Pancreas (tissue), 10 donors: ENCODE data around the gene RMND1. TPM values are rescaled to one million over a fixed set of nuclear protein-coding genes. Genes with fewer than 3 reads are reported as not detected.

Source experiments
- ATAC-seq, 4 donors: fragments of 200-7000 bp; cut with Tn5 transposase; one replicate each; pipeline versions ENCODE4 v1.8.0 to v1.9.1; 2020; ENCODE audit warnings: mild to moderate bottlenecking in 4 of 4, moderate library complexity in 4 of 4
- DNase-seq, 6 donors: peaks; one replicate each; pipeline ENCODE4 v3.0.0-alpha.2; 2020
- FAIRE-seq: peaks from 2 replicates; lab custom pipeline; 2012; peaks lifted over from hg19 to GRCh38; lab: Jason Lieb, UNC
- H3K27ac ChIP-seq, 4 donors: fragments of 200-600 bp; sonication (generic); 1 replicate in 3 of 4; 2 replicates in 1 of 4; pipeline versions ENCODE4 v1.5.0 to v1.8.0; 2020
- H3K27me3 ChIP-seq, 4 donors: fragments of 200-600 bp; one replicate each; pipeline ENCODE4 v1.8.0; 2021
- H3K36me3 ChIP-seq, 3 donors: fragments of 200-600 bp; sonication (generic) in 1 of 3; one replicate each; pipeline versions ENCODE4 v1.5.0 to v1.8.0; 2020 to 2021
- H3K4me1 ChIP-seq, 3 donors: fragments of 200-600 bp; one replicate each; pipeline ENCODE4 v1.8.0; 2021
- H3K4me3 ChIP-seq, 4 donors: fragments of 200-600 bp; sonication (generic) in 2 of 4; one replicate each; pipeline versions ENCODE4 v1.5.0 to v1.8.0; 2020 to 2021
- H3K9me3 ChIP-seq, 4 donors: fragments of 200-600 bp; one replicate each; pipeline ENCODE4 v1.8.0; 2021
- WGBS, 2 donors: extraction: QIAGEN DNeasy Blood & Tissue Kit; methylation state at CpG; one replicate each; pipeline ENCODE4 v1.1.7; 2013; 5-methylcytosine and 5-hydroxymethylcytosine counted together
- intact Hi-C, 3 donors: fragments of 100-400 bp; cut with DNase I; formaldehyde crosslinking; loops; one replicate each; pipeline versions ENCODE4 v1.11.1 to v1.14.2; 2022
- polyA plus RNA-seq, 2 donors: library from polyadenylated mRNA; stranded (reverse); fragments of 200-250 nt; gene quantifications; one replicate each; pipeline ENCODE4 v1.2.3, GENCODE V29; 2013
- total RNA-seq, 6 donors: library from RNA; stranded (reverse); fragmentation: NEBNext Ultra II Directional in 4 of 6; extraction: Animal tissue kit (Norgen Biotek cat#: 25700) in 4 of 6; gene quantifications; one replicate each; pipeline versions ENCODE4 v1.2.1 to v1.2.4, GENCODE V29; 2021 to 2023
- TF ChIP-seq, protein P1 (sequence below), 4 donors: fragments of 200-600 bp; sonication (generic) in 3 of 4; IDR thresholded peaks; one replicate each; pipeline versions ENCODE4 v1.5.0 to v1.8.0; 2021; ENCODE audit warnings: antibody characterized with exemption in 4 of 4
- donor health status: healthy with polysubstance abuse.
- donor health status: DM: no; HTN: no; CAD: no; lungs with moderate emphysema.
- donor health status: DM: no; HTN: no; CAD: no.
- donor health status: control.
- donor health status: control.
- donor health status: Bipolar disorder and iron deficiency.
- donor health status: DM: yes; HTN: yes; CAD: no.
- donor health status: DM: no; HTN: no; CAD: no.
- donor health status: DM: no; HTN: no; CAD: no.
- donor health status: DM: yes; HTN: yes; CAD: no.

Gene RMND1
- total and polyA plus RNA-seq, 8 donors: 6.4 to 13.5 (median 7.7) TPM

DNA sequence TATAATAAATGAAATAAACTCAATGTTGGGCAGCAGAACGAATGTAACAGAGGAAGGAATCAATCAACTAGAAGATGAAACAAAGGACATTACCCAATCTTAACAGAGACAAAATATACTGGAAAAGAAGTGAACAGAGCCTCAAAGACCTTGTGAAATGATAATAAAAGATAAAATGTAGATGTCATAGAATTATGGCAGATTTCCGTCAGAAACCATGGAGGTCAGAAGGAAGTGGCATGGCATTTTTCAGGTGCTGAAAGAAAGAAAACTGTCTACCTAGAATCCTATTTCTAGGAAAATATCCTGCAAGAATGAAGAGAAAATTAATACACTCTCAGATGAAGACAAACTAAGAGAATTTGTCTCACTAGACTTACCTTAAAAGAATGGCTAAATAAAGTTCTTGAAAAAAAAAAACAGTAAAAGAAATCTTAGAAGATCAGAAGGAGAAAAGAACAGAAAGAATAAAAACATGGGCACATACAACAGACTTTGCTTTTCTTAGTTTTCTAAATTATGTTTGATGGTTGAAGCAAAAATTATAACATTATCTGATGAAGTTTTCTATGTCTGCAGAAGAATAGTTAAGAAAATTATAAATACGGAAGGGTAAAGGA is 37.2 kb downstream of the RMND1 start:
- Histone ChIP-seq H3K4me1 (no peaks in the 10 kb centered on the region), H3K36me3 (peaks cover 0 to 8% (median 2%) of the 10 kb centered on the region in 3 donors), H3K27me3 (no peaks in the 10 kb centered on the region), H3K27ac (no peak overlapping the region), H3K9me3 (no peaks in the 10 kb centered on the region), H3K4me3 (no peak overlapping the region)
- DNase-seq (no peak), ATAC-seq (no peak), FAIRE-seq (no peak)
- WGBS, 2 donors: 92 to 96% methylated on average over 3 of the region's 3 CpGs
- TF ChIP-seq, protein P1, sequence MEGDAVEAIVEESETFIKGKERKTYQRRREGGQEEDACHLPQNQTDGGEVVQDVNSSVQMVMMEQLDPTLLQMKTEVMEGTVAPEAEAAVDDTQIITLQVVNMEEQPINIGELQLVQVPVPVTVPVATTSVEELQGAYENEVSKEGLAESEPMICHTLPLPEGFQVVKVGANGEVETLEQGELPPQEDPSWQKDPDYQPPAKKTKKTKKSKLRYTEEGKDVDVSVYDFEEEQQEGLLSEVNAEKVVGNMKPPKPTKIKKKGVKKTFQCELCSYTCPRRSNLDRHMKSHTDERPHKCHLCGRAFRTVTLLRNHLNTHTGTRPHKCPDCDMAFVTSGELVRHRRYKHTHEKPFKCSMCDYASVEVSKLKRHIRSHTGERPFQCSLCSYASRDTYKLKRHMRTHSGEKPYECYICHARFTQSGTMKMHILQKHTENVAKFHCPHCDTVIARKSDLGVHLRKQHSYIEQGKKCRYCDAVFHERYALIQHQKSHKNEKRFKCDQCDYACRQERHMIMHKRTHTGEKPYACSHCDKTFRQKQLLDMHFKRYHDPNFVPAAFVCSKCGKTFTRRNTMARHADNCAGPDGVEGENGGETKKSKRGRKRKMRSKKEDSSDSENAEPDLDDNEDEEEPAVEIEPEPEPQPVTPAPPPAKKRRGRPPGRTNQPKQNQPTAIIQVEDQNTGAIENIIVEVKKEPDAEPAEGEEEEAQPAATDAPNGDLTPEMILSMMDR (IDR thresholded peaks at IDR 0.05): no peak
- intact Hi-C loops: no loop called here

DNA sequence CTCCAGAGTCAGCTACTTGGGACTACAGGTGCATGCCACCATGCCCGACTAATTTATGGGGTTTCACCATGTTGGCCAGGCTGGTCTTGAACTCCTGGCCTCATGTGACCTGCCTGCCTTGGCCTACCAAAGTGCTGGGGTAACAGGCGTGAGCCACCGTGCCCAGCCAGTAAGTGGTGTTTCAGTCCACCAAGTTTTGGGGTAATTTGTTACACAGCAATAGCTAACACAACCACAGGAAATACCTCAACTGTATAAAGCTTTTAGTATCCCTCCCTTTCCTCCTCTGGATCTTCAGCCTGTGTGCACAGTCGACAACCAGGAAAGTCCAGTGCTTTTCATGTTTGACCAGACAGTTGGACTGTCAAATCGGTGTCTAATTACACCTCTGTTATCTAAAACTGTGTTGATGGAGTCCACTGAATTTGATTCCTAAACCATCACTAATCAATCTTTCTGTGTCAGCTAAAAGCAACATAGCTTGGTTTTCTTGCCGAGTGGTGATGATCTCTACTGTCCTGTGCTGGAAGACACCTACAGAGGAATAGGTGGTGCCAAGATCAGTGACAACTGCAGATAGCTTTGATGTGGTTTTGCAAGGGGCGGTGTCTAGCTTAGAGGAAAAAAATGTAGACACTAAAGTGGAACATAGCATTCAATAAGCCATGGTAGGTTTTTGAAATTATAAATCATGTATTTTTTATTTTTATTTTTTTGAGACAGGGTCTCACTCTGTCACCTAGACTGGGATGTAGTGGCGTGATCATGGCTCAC is 38.4 kb downstream of the RMND1 start:
- FAIRE-seq: no peak
- TF ChIP-seq, protein P1 (IDR thresholded peaks at IDR 0.05): no peak

DNA sequence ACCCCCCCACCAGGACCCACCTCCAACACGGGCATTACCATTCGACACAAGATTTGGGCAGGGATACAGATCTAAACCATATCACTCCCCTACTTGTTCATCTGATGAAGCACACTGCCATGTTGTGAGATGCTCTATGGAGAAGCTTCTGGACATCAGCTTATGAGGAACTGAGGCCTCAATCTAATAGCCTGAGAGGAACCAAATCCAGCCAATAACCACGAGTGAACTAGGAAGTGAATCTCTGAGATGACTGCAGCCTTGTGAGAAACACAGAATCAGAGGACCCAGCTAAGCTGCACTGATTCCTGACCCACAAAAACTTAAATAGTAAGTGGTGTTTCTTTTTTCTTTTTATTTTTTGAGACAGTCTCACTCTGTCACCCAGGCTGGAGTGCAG is 39.0 kb downstream of the RMND1 start:
- intact Hi-C loops: no loop called here
- TF ChIP-seq, protein P1 (IDR thresholded peaks at IDR 0.05): no peak
- FAIRE-seq (no peak), ATAC-seq (no peak), DNase-seq (no peak)
- Histone ChIP-seq H3K9me3 (no peaks in the 10 kb centered on the region), H3K36me3 (peaks cover 0 to 7% (median 0%) of the 10 kb centered on the region in 3 donors), H3K27ac (no peak overlapping the region), H3K4me3 (no peak overlapping the region), H3K4me1 (no peaks in the 10 kb centered on the region), H3K27me3 (no peaks in the 10 kb centered on the region)
- 94 to 97% methylated on average over 3 of the region's 3 CpGs for WGBS, 2 donors

More for the DNA sequence above, 38.4 kb downstream of the RMND1 start:
- 95 to 96% methylated on average over 8 of the region's 8 CpGs for WGBS, 2 donors
- H3K4me3 ChIP-seq: no peak overlapping the region
- H3K4me1 ChIP-seq: no peaks in the 10 kb centered on the region
- DNase-seq (no peak), ATAC-seq (no peak)
- no peaks in the 10 kb centered on the region for H3K27me3 ChIP-seq
- peaks cover 0 to 7% (median 0%) of the 10 kb centered on the region in 3 donors for H3K36me3 ChIP-seq
- H3K9me3 ChIP-seq: no peaks in the 10 kb centered on the region
- intact Hi-C loops: no loop called here
- no peak overlapping the region for H3K27ac ChIP-seq

DNA sequence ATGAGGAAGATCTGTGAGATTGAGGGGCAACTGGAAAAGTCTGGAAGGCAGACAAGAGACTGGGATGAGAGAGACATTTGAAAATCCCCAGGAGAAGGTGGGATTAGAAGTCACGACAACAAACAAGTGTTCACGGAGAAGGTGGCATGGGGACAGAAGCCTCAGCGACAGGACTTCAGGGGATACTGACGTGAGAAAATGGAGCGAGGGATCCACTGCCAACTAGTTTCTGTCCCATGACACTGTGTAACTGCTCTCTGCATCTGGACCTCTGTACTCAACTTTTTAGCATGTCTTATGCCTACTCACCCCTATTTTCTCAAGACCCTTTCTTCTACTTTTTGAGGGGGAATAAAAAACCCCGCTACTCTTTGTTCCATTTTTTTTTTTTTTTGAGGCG is 42.2 kb downstream of the RMND1 start:
- no peaks in the 10 kb centered on the region for H3K9me3 ChIP-seq
- no peaks in the 10 kb centered on the region for H3K36me3 ChIP-seq
- H3K4me1 ChIP-seq: no peaks in the 10 kb centered on the region
- DNase-seq (no peak), ATAC-seq (no peak), FAIRE-seq (no peak)
- WGBS, 2 donors: 96 to 100% methylated on average over 7 of the region's 7 CpGs
- H3K4me3 ChIP-seq: no peak overlapping the region
- H3K27ac ChIP-seq: no peak overlapping the region
- TF ChIP-seq, protein P1 (IDR thresholded peaks at IDR 0.05): no peak
- H3K27me3 ChIP-seq: no peaks in the 10 kb centered on the region
- intact Hi-C loops: no loop called here

DNA sequence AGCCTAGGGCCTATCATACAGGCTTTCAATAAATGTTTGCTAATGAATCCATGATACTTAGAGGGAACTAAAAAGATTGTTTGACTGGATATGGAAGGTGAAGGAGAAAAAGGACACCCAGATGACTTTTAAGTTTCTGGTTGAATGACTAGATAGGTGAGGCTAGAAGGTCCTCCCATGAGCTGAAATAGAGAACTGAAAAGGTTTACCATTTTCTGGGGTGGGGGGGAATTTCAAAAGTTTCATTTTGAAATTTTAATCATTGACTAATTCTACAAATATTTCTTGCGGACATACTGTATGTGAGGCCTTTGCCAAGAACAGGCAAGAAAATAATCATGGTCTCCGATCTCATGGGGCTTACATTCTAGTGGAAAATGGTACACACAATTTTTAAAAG is 42.7 kb downstream of the RMND1 start:
- WGBS, 2 donors: 69 to 72% methylated on average over 2 of the region's 2 CpGs
- no peak for FAIRE-seq

More for the DNA sequence above, 42.7 kb downstream of the RMND1 start:
- no peaks in the 10 kb centered on the region for H3K36me3 ChIP-seq
- H3K4me3 ChIP-seq: no peak overlapping the region
- no peaks in the 10 kb centered on the region for H3K9me3 ChIP-seq
- H3K27me3 ChIP-seq: no peaks in the 10 kb centered on the region
- ATAC-seq (no peak), DNase-seq (no peak)
- TF ChIP-seq, protein P1 (IDR thresholded peaks at IDR 0.05): no peak
- no peak overlapping the region for H3K27ac ChIP-seq
- no peaks in the 10 kb centered on the region for H3K4me1 ChIP-seq
- intact Hi-C loops: no loop called here
